ENCODE measurements around the gene ALAD.

ALAD gene

DNA sequence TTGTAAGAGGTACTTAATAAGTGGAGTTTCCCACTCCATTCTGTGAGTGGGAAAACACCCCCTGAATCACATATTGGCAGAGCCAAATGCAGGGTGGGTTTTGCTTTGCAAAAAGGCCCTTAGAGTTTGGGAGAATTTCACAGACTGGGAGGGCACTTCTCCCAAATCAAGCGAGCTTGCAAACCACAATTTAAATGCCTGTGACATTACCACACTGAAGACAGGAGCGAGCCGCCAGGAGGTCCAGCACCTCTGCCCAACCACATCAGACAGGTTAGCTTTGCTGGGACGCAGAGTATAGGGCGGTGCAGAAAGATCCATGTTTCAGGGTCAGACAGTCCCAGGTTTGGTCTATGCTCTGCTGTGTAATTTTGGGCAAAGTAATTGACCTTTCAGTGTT, 2.3 kb downstream of the ALAD start:
- H3K4me3 ChIP-seq (ENCODE audit: low read depth, low read length), result no peak overlapping the region
- no peak for TF ChIP-seq CTCF (conservative IDR thresholded peaks at IDR 0.05; ENCODE audit: low read depth, low read length)
- DNase-seq (ENCODE audit: low read depth), result peak; percentile 31

DNA sequence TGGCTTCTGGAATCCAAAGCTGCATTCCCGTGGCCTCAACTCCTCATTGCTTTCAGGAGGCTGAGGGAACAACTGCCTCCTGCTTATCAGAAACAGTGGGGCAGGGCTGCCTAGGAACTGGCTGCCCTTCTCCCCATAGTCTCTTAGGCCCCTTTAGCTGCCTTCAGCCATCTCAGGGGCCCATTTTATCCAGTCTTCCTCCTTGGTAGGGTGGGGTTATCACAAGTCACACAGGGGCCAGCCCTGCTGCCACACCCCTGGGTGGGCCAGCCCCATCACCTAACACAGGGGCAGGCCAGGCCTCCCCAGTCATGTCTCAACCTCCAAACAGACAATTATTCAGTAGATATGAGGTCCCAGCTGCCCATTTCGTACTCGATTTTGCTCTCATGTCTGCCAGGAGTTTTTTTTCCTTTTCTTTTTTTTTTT, 3.9 kb downstream of the ALAD start:
- H3K4me3 ChIP-seq (ENCODE audit: low read depth, low read length), result no peak overlapping the region
- TF ChIP-seq CTCF (conservative IDR thresholded peaks at IDR 0.05; ENCODE audit: low read depth, low read length), result no peak
- no peak for DNase-seq (ENCODE audit: low read depth)

GRCh38 chr9:113395000-113395861, 5.9 kb downstream of the ALAD start:
- no peak overlapping the region for H3K4me3 ChIP-seq (ENCODE audit: low read depth, low read length)
- DNase-seq (ENCODE audit: low read depth), result no peak
- no peak for TF ChIP-seq CTCF (conservative IDR thresholded peaks at IDR 0.05; ENCODE audit: low read depth, low read length)

DNA sequence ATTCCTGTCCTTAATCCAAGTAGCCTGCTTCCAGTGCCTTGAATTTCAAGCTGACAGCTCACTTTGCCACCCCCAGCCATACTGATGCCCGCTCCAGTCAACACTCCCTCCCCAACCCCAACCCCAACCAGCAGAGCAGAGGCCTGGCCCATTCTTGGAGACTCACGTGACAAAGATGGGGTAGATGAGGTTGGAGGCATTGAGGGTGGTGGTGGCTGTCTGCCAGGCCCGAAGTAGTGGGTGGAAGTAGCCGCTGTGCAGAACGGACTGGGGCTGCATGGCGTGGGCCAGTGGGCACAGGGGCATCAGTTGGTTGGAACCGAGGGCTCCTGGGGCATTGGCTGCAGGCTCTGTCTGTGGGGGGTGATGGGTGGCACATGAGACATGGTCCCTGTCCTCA, 7.8 kb downstream of the ALAD start:
- no peak for TF ChIP-seq CTCF (conservative IDR thresholded peaks at IDR 0.05; ENCODE audit: low read depth, low read length)
- no peak for DNase-seq (ENCODE audit: low read depth)
- H3K4me3 ChIP-seq (ENCODE audit: low read depth, low read length), result no peak overlapping the region

DNA sequence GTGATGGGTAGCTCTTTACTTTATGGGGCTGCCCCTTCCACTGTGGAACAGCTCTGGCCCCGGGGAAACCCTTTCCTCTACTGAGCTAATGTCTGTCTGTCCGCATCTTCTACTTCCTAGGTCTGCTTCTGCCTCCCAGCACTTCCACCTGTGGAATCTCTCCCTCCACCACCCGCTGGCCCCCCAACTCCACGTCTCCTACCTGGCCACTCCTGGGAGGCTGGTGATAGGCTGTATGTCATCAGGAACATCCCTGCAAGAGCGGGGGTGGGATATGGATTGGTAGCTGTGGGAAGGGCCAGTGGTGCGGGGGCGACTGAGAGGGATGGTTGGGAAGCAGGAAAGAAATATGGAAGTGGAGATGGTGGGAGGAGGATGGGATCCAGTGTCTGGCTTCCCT, 9.2 kb downstream of the ALAD start:
- no peak overlapping the region for H3K4me3 ChIP-seq (ENCODE audit: low read depth, low read length)
- TF ChIP-seq CTCF (conservative IDR thresholded peaks at IDR 0.05; ENCODE audit: low read depth, low read length), result no peak

DNA sequence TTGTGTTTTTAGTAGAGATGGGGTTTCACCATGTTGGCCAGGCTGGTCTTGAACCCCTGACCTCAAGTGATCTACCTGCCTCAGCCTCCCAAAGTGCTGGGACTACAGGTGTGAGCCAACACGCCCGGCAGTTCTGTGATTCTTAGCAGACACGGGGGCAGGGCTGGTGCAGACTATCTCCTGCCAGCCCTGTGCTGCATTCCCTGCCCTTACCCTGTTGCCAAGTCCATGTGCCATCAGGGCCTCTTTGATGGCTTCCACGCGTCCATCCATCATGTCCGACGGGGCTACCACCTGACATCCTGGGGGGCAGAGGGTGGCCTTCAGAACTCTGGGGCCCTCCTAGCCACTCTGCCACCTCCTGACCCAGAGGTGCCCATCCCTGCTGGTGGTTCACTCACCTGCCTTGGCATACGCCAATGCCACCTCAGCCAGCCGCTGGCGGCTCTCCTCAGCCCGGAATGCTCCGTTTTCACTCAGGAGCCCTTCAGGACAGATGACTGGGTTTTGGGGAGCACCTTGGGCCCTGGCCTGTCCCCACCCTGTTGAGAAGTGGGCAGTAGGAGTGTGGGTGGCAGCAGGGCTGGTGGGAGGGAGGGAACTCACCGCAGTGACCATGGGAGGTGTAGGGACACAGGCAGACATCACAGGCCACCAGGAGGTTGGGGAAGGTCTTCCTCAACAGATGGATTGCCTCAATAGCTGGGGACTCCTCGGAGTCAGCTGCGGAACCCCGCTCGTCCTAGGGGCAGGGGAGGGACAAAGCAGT, 10.7 kb downstream of the ALAD start:
- TF ChIP-seq CTCF (conservative IDR thresholded peaks at IDR 0.05; ENCODE audit: low read depth, low read length), result no peak
- H3K4me3 ChIP-seq (ENCODE audit: low read depth, low read length), result no peak overlapping the region
- DNase-seq (ENCODE audit: low read depth), result no peak

More for the DNA sequence above, 9.2 kb downstream of the ALAD start:
- DNase-seq (ENCODE audit: low read depth), result no peak
